NCI-H2196 treated with DMSO at 0.1 percent for 48 hours (cell line): ENCODE data around the gene EIF3CL.
"Not testable (repeated sequence)": the region's sequence is repeated elsewhere in the genome, so short reads cannot be mapped to it uniquely, and the experiment has no call there.

Source experiments
- DNase-seq: peaks from one replicate; lab custom pipeline; 2025; ENCODE audit not compliant: unreplicated experiment; lab: John Stamatoyannopoulos, UW

EIF3CL gene

GRCh38 chr16:28403220-28404072 lies at the start of gene EIF3CL:
TSS of gene EIF3CL (minus strand) at chr16:28403841. CDS start at chr16:28403618, 223 bp downstream.
- not testable (repeated sequence) for DNase-seq

- DNase-seq = not testable (repeated sequence)
These were observed 43.4 kb upstream of the EIF3CL start for GRCh38 chr16:28447081-28447480.

- not testable (repeated sequence) for DNase-seq
These were observed 42.7 kb upstream of the EIF3CL start for GRCh38 chr16:28446388-28446787.

GRCh38 chr16:28443943-28444342 lies 40.3 kb upstream of the EIF3CL start:
- not testable (repeated sequence) for DNase-seq

- DNase-seq = not testable (repeated sequence)
These were observed 35.3 kb upstream of the EIF3CL start for GRCh38 chr16:28438899-28439298.

- DNase-seq = not testable (repeated sequence)
These were observed 31.7 kb upstream of the EIF3CL start for GRCh38 chr16:28435340-28435739.

- not testable (repeated sequence) for DNase-seq
These were observed 22.5 kb upstream of the EIF3CL start for GRCh38 chr16:28426060-28426680.

GRCh38 chr16:28421071-28421750 lies 17.6 kb upstream of the EIF3CL start:
- not testable (repeated sequence) for DNase-seq

- not testable (repeated sequence) for DNase-seq
These were observed 13.4 kb upstream of the EIF3CL start for GRCh38 chr16:28417033-28417432.

- not testable (repeated sequence) for DNase-seq
These were observed 10.9 kb upstream of the EIF3CL start for GRCh38 chr16:28414530-28414929.

- not testable (repeated sequence) for DNase-seq
These were observed 9.9 kb upstream of the EIF3CL start for GRCh38 chr16:28413585-28413984.

GRCh38 chr16:28392054-28392453 lies 11.6 kb downstream of the EIF3CL start:
- not testable (repeated sequence) for DNase-seq

- DNase-seq = not testable (repeated sequence)
These were observed 21.3 kb downstream of the EIF3CL start for GRCh38 chr16:28382177-28382867.

GRCh38 chr16:28377822-28378221 lies 25.8 kb downstream of the EIF3CL start:
- not testable (repeated sequence) for DNase-seq

GRCh38 chr16:28377108-28377625 lies 26.5 kb downstream of the EIF3CL start:
- DNase-seq = not testable (repeated sequence)

GRCh38 chr16:28375115-28375514 lies 28.5 kb downstream of the EIF3CL start:
- not testable (repeated sequence) for DNase-seq

- DNase-seq = not testable (repeated sequence)
These were observed 29.4 kb downstream of the EIF3CL start for GRCh38 chr16:28374281-28374680.

- not testable (repeated sequence) for DNase-seq
These were observed 35.7 kb downstream of the EIF3CL start for GRCh38 chr16:28367926-28368325.

GRCh38 chr16:28364268-28365173 lies 39.1 kb downstream of the EIF3CL start:
- not testable (repeated sequence) for DNase-seq
